ENCODE results near the gene ABCC2. TPM values are rescaled to one million over a fixed set of nuclear protein-coding genes. Genes with fewer than 3 reads are reported as not detected.

Gene ABCC2
- polyA plus RNA-seq, 1 donor (not counting 4 experiments of a cell fraction or from before 2014, with no cell fraction given) = 2.5 TPM

DNA sequence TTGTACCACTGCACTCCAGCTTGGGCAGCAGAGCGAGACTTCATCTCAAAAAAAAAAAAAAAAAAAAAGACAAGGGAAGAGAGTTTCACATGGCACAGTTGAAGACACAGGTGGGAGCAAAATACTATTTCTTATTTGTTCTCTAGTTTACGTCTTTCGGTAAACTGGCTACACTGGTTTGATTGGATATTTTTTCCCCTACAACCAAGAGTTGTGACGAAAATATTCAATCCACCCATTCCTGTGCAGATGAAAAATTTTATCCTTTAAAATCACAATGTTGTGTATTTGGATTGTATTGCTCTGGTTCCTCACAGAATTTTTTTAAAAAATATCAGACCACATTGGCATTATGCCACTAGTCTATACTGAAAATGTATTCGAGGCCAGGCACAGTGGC is 14.5 kb upstream of the ABCC2 start:
- no peak for TF ChIP-seq EZH2 (IDR thresholded peaks at IDR 0.05; ENCODE audit: low read length)

GRCh38 chr10:99768556-99768955 is 13.9 kb upstream of the ABCC2 start:
- DNase-seq (ENCODE audit: low read depth, low spot score) (no peak), FAIRE-seq (no peak)
- H3K4me1 ChIP-seq (ENCODE audit: control insufficient read depth, extremely low read depth, insufficient read depth, low read length) = no peaks in the 10 kb centered on the region
- dilution Hi-C loops (cut with MboI; ENCODE audit: extremely low pct_ligation_motif_present, low sequenced_read_pairs) = no loop called here
- H3K36me3 ChIP-seq (ENCODE audit: control insufficient read depth in 2 of 2, extremely low read depth in 1 of 2, insufficient read depth in 2 of 2, low read length in 2 of 2) = no peaks in the 10 kb centered on the region
- H3K4me2 ChIP-seq (ENCODE audit: control insufficient read depth, extremely low read depth, insufficient read depth, low read depth, low read length) = no peak overlapping the region
- H4K20me1 ChIP-seq (ENCODE audit: control insufficient read depth, extremely low read depth, insufficient read depth, low read length) = no peaks in the 10 kb centered on the region
- no peaks in the 10 kb centered on the region for H3K9me1 ChIP-seq (ENCODE audit: control insufficient read depth, extremely low read depth, insufficient read depth, low read length)
- H3K27me3 ChIP-seq (ENCODE audit: control insufficient read depth, extremely low read depth, insufficient read depth, low read length) = no peaks in the 10 kb centered on the region
- no peak overlapping the region for H3K27ac ChIP-seq (ENCODE audit: control insufficient read depth, insufficient read depth, low read length)
- no peaks in the 10 kb centered on the region for H3K9me3 ChIP-seq (ENCODE audit: control insufficient read depth, low read depth, low read length)
- TF ChIP-seq CTCF (optimal IDR thresholded peaks at IDR 0.05 in 1 of 3, IDR thresholded peaks at IDR 0.05 in 1 of 3, conservative IDR thresholded peaks at IDR 0.05 in 1 of 3; ENCODE audit: extremely low read depth in 1 of 3, insufficient read depth in 2 of 3, low read length in 3 of 3) = no peak
- no peaks in the 10 kb centered on the region for H3K79me2 ChIP-seq (ENCODE audit: control insufficient read depth, insufficient read depth, low read length)
- no peak overlapping the region for H3K4me3 ChIP-seq (ENCODE audit: control insufficient read depth in 2 of 3, extremely low read depth in 1 of 3, insufficient read depth in 2 of 3, low read depth in 1 of 3, low read length in 3 of 3)
- H2AFZ ChIP-seq (ENCODE audit: control insufficient read depth, low read length) = no peak overlapping the region
- H3K9ac ChIP-seq (ENCODE audit: control insufficient read depth, extremely low read depth, insufficient read depth, low read length) = no peak overlapping the region

More for the DNA sequence above, 14.5 kb upstream of the ABCC2 start:
- Histone ChIP-seq H3K9me1 (ENCODE audit: control insufficient read depth, extremely low read depth, insufficient read depth, low read length) (no peaks in the 10 kb centered on the region), H3K9ac (ENCODE audit: control insufficient read depth, extremely low read depth, insufficient read depth, low read length) (no peak overlapping the region), H3K27me3 (ENCODE audit: control insufficient read depth, extremely low read depth, insufficient read depth, low read length) (no peaks in the 10 kb centered on the region), H3K4me1 (ENCODE audit: control insufficient read depth, extremely low read depth, insufficient read depth, low read length) (no peaks in the 10 kb centered on the region), H3K79me2 (ENCODE audit: control insufficient read depth, insufficient read depth, low read length) (no peaks in the 10 kb centered on the region), H4K20me1 (ENCODE audit: control insufficient read depth, extremely low read depth, insufficient read depth, low read length) (no peaks in the 10 kb centered on the region), H2AFZ (ENCODE audit: control insufficient read depth, low read length) (no peak overlapping the region), H3K9me3 (ENCODE audit: control insufficient read depth, low read depth, low read length) (no peaks in the 10 kb centered on the region), H3K36me3 (ENCODE audit: control insufficient read depth in 2 of 2, extremely low read depth in 1 of 2, insufficient read depth in 2 of 2, low read length in 2 of 2) (no peaks in the 10 kb centered on the region), H3K27ac (ENCODE audit: control insufficient read depth, insufficient read depth, low read length) (no peak overlapping the region), H3K4me2 (ENCODE audit: control insufficient read depth, extremely low read depth, insufficient read depth, low read depth, low read length) (no peak overlapping the region), H3K4me3 (ENCODE audit: control insufficient read depth in 2 of 3, extremely low read depth in 1 of 3, insufficient read depth in 2 of 3, low read depth in 1 of 3, low read length in 3 of 3) (no peak overlapping the region)
- dilution Hi-C loops (cut with MboI; ENCODE audit: extremely low pct_ligation_motif_present, low sequenced_read_pairs) = no loop called here
- FAIRE-seq (no peak), DNase-seq (ENCODE audit: low read depth, low spot score) (no peak)

DNA sequence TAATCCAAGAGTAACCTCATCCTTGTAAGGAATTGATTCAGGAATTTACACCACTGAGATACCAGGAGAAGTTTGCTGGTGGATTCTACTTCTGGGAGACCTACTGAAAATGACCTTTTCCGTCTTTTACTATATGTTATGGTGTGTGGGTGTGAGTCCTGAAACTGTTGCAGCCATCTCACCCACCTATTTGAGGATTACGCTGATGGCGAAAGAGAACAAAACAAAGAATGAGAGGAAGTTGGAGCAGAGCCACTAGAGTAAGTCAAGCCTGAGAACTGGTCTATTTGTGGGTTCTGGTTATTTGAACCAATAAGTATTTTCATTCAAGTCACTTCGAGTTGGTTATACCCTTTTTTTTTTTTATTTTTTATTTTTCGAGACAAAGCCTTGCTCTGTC is 12.7 kb upstream of the ABCC2 start:
- DNase-seq (ENCODE audit: low read depth, low spot score) (no peak), FAIRE-seq (no peak)
- Histone ChIP-seq H3K27me3 (ENCODE audit: control insufficient read depth, extremely low read depth, insufficient read depth, low read length) (no peaks in the 10 kb centered on the region), H3K9me3 (ENCODE audit: control insufficient read depth, low read depth, low read length) (no peaks in the 10 kb centered on the region), H3K9me1 (ENCODE audit: control insufficient read depth, extremely low read depth, insufficient read depth, low read length) (no peaks in the 10 kb centered on the region), H3K27ac (ENCODE audit: control insufficient read depth, insufficient read depth, low read length) (no peak overlapping the region), H3K4me3 (ENCODE audit: control insufficient read depth in 2 of 3, extremely low read depth in 1 of 3, insufficient read depth in 2 of 3, low read depth in 1 of 3, low read length in 3 of 3) (no peak overlapping the region), H3K36me3 (ENCODE audit: control insufficient read depth in 2 of 2, extremely low read depth in 1 of 2, insufficient read depth in 2 of 2, low read length in 2 of 2) (no peaks in the 10 kb centered on the region), H3K9ac (ENCODE audit: control insufficient read depth, extremely low read depth, insufficient read depth, low read length) (no peak overlapping the region), H2AFZ (ENCODE audit: control insufficient read depth, low read length) (no peak overlapping the region), H3K79me2 (ENCODE audit: control insufficient read depth, insufficient read depth, low read length) (no peaks in the 10 kb centered on the region), H4K20me1 (ENCODE audit: control insufficient read depth, extremely low read depth, insufficient read depth, low read length) (no peaks in the 10 kb centered on the region), H3K4me1 (ENCODE audit: control insufficient read depth, extremely low read depth, insufficient read depth, low read length) (no peaks in the 10 kb centered on the region), H3K4me2 (ENCODE audit: control insufficient read depth, extremely low read depth, insufficient read depth, low read depth, low read length) (no peak overlapping the region)
- TF ChIP-seq CTCF (optimal IDR thresholded peaks at IDR 0.05 in 1 of 3, IDR thresholded peaks at IDR 0.05 in 1 of 3, conservative IDR thresholded peaks at IDR 0.05 in 1 of 3; ENCODE audit: extremely low read depth in 1 of 3, insufficient read depth in 2 of 3, low read length in 3 of 3) (no peak), EZH2 (IDR thresholded peaks at IDR 0.05; ENCODE audit: low read length) (no peak)
- dilution Hi-C loops (cut with MboI; ENCODE audit: extremely low pct_ligation_motif_present, low sequenced_read_pairs) = no loop called here

All from keratinocyte (primary cell).